SK-N-SH treated with all-trans-retinoic acid at 6 μM for 48 hours (cell line): ENCODE data around the gene CD244.

Experiments used
- ATAC-seq: fragments of 200-7000 bp; cut with Tn5 transposase; 3 replicates; pipeline ENCODE4 v1.9.1; 2020; ENCODE audit warnings: mild to moderate bottlenecking, moderate library complexity
- ARNTL ChIP-seq: fragments of 450-650 bp; formaldehyde crosslinking; IDR thresholded peaks from 2 replicates; pipeline ENCODE4 v1.5.0; 2020; ENCODE audit warnings: low read depth, mild to moderate bottlenecking, moderate library complexity, borderline replicate concordance
- BACH2 ChIP-seq: fragments of 250-450 bp; sonication (Bioruptor Pico); IDR thresholded peaks from 2 replicates; pipeline ENCODE4 v1.9.0; 2021; ENCODE audit warnings: mild to moderate bottlenecking, borderline replicate concordance
- CREB5 ChIP-seq: fragments of 250-450 bp; sonication (Bioruptor Pico); IDR thresholded peaks from 2 replicates; pipeline ENCODE4 v1.5.1; 2020; ENCODE audit warnings: low read depth, mild to moderate bottlenecking, moderate library complexity
- CSDC2 ChIP-seq: fragments of 250-450 bp; sonication (Bioruptor Pico); IDR thresholded peaks from 2 replicates; pipeline ENCODE4 v1.5.0; 2020; ENCODE audit warnings: mild to moderate bottlenecking, moderate library complexity
- CSRNP3 ChIP-seq: fragments of 250-450 bp; sonication (Bioruptor Pico); IDR thresholded peaks from 2 replicates; pipeline ENCODE4 v1.5.1; 2021; ENCODE audit warnings: mild to moderate bottlenecking, moderate library complexity
- ISL1 ChIP-seq: fragments of 250-450 bp; sonication (Bioruptor Pico); IDR thresholded peaks from 2 replicates; pipeline ENCODE4 v2.1.2; 2022; ENCODE audit warnings: mild to moderate bottlenecking, moderate library complexity
- OSR1 ChIP-seq: fragments of 250-450 bp; sonication (Bioruptor Pico); IDR thresholded peaks from 2 replicates; pipeline ENCODE4 v1.8.0; 2022; ENCODE audit warnings: moderate library complexity, mild to moderate bottlenecking, inconsistent platforms
- PATZ1 ChIP-seq: fragments of 250-450 bp; sonication (Bioruptor Pico); IDR thresholded peaks from 2 replicates; pipeline ENCODE4 v1.8.0; 2020; ENCODE audit warnings: mild to moderate bottlenecking, moderate library complexity, borderline replicate concordance
- RARB ChIP-seq: fragments of 250-450 bp; sonication (Bioruptor Pico); IDR thresholded peaks from 2 replicates; pipeline ENCODE4 v1.8.0; 2021; ENCODE audit warnings: mild to moderate bottlenecking, moderate library complexity
- SNAI2 ChIP-seq: fragments of 250-450 bp; sonication (Bioruptor Pico); IDR thresholded peaks from 2 replicates; pipeline ENCODE4 v1.5.0; 2020; ENCODE audit warnings: mild to moderate bottlenecking, moderate library complexity
- TCF4 ChIP-seq: fragments of 250-450 bp; sonication (Bioruptor Pico); IDR thresholded peaks from 2 replicates; pipeline ENCODE4 v1.8.0; 2021; ENCODE audit warnings: mild to moderate bottlenecking, moderate library complexity, borderline replicate concordance
- TOX ChIP-seq: fragments of 250-450 bp; sonication (Bioruptor Pico); IDR thresholded peaks from 2 replicates; pipeline ENCODE4 v1.8.0; 2021; ENCODE audit warnings: mild to moderate bottlenecking, moderate library complexity, borderline replicate concordance
- TSHZ2 ChIP-seq: fragments of 250-450 bp; sonication (Bioruptor Pico); IDR thresholded peaks from 2 replicates; pipeline ENCODE4 v1.5.0; 2020; ENCODE audit warnings: mild to moderate bottlenecking, moderate library complexity
- ZC3H10 ChIP-seq: fragments of 250-450 bp; sonication (Bioruptor Pico); IDR thresholded peaks from 2 replicates; pipeline ENCODE4 v1.5.1; 2021; ENCODE audit warnings: mild to moderate bottlenecking, moderate library complexity
- ZFP3 ChIP-seq: fragments of 250-450 bp; sonication (Bioruptor Pico); IDR thresholded peaks from 2 replicates; pipeline ENCODE4 v1.5.0; 2020; ENCODE audit warnings: mild to moderate bottlenecking, moderate library complexity
- ZFP30 ChIP-seq: fragments of 450-650 bp; formaldehyde crosslinking; IDR thresholded peaks from 2 replicates; pipeline ENCODE4 v1.5.0; 2022; ENCODE audit warnings: mild to moderate bottlenecking, moderate library complexity
- ZNF565 ChIP-seq: fragments of 450-650 bp; formaldehyde crosslinking; conservative IDR thresholded peaks from 2 replicates; pipeline ENCODE4 v1.5.0; 2020; ENCODE audit warnings: low read depth, mild to moderate bottlenecking, moderate library complexity
- ZNF70 ChIP-seq: fragments of 450-650 bp; formaldehyde crosslinking; IDR thresholded peaks from 2 replicates; pipeline ENCODE4 v1.5.0; 2020; ENCODE audit warnings: mild to moderate bottlenecking, moderate library complexity
- ZNF8 ChIP-seq: fragments of 450-650 bp; formaldehyde crosslinking; IDR thresholded peaks from 2 replicates; pipeline ENCODE4 v1.5.0; 2020; ENCODE audit warnings: mild to moderate bottlenecking, moderate library complexity

CD244 gene

GRCh38 chr1:160814856-160815255, 47.8 kb downstream of the CD244 start (continued):
- no peak for TF ChIP-seq CREB5 (CRISPR knock-in tag)
- no peak for TF ChIP-seq OSR1 (CRISPR knock-in tag)

- TF ChIP-seq TSHZ2 (CRISPR knock-in tag) = no peak
- ATAC-seq = no peak
Observed at GRCh38 chr1:160814316-160814715, 48.4 kb downstream of the CD244 start.

GRCh38 chr1:160813215-160813614, 49.5 kb downstream of the CD244 start:
- TF ChIP-seq ISL1 (no peak), BACH2 (no peak), ZFP30 (no peak), ARNTL (CRISPR knock-in tag) (no peak), SNAI2 (CRISPR knock-in tag) (no peak), TCF4 (CRISPR knock-in tag) (no peak), PATZ1 (no peak), TSHZ2 (CRISPR knock-in tag) (no peak), ZFP3 (CRISPR knock-in tag) (no peak), ZNF8 (CRISPR knock-in tag) (no peak), ZNF565 (no peak), ZC3H10 (CRISPR knock-in tag) (no peak), TOX (CRISPR knock-in tag) (no peak), CSDC2 (CRISPR knock-in tag) (no peak)
- no peak for ATAC-seq

GRCh38 chr1:160811147-160811546, 51.5 kb downstream of the CD244 start:
- TF ChIP-seq ZFP3 (CRISPR knock-in tag) (no peak), CSDC2 (CRISPR knock-in tag) (no peak), SNAI2 (CRISPR knock-in tag) (no peak)
- no peak for ATAC-seq

GRCh38 chr1:160810486-160810885, 52.2 kb downstream of the CD244 start:
- TF ChIP-seq ZC3H10 (CRISPR knock-in tag) (no peak), TOX (CRISPR knock-in tag) (no peak)
- no peak for ATAC-seq

GRCh38 chr1:160808289-160808688, 54.4 kb downstream of the CD244 start:
- no peak for ATAC-seq
- no peak for TF ChIP-seq TCF4 (CRISPR knock-in tag)
- no peak for TF ChIP-seq ZNF70 (CRISPR knock-in tag)
- no peak for TF ChIP-seq RARB (CRISPR knock-in tag)
- no peak for TF ChIP-seq CSRNP3 (CRISPR knock-in tag)
- TF ChIP-seq ZFP3 (CRISPR knock-in tag) = no peak
- no peak for TF ChIP-seq ZNF565
- TF ChIP-seq CREB5 (CRISPR knock-in tag) = no peak
- no peak for TF ChIP-seq ZFP30
